Fibroblast of skin of abdomen (primary cell): ENCODE measurements around the gene QRSL1.
"Not testable (repeated sequence)": the region's sequence is repeated elsewhere in the genome, so short reads cannot be mapped to it uniquely, and the experiment has no call there.

ENCODE experiments used
- DNase-seq: peaks from one replicate; pipeline ENCODE4 v3.0.0-alpha.2; 2013

QRSL1 gene

DNA sequence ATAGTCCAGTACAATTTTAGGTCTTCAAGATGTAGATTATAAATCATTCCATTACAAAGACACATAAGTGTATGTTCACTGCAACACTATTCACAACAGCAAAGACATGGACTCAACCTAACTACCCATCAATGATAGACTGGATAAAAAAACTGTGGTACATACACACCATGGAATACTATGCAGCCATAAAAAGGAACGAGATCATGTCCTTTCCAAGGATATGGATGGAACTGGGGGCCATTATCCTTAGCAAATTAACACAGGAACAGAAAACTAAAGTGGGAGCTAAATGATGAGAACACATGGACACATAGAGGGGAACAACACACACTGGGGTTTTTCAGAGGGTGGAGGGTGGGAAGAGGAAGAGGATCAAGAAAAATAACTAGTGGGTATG lies 6.3 kb upstream of the QRSL1 start:
- DNase-seq: no peak

DNA sequence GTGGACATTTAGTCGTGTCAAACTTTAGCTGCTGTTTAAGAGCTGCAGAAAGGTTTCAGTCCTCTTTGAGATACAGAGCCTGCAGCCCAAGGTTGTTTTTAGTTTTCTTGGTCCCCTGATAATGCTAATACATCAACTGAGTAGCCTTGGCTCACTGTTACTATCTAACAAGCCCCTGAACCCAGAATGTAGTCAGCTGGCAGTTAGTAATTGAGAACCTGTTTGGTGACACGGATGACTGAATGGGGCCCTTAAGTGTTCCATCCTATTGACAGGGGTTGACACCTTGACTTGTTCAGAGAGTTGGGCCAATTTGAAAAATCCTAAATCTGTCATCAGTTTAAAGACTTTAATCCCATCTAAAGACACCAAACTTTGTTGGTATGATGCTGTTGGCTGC lies 2.9 kb upstream of the QRSL1 start:
- no peak for DNase-seq

DNA sequence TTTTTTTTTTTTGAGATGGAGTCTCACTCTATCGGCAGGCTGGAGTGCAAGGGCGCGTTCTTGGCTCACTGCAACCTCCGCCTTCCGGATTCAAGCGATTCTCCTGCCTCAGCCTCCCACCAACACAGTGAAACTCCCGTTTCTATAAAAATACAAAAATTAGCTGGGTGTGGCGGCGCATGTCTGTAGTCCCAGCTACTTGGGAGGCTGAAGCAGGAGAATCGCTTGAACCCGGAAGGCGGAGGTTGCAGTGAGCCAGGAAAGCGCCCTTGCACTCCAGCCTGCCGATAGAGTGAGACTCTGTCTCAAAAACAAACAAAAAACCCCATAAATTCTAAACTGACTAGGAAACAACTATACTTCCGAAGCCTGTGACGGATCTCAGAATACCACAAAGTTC lies 1.6 kb upstream of the QRSL1 start:
- not testable (repeated sequence) for DNase-seq

DNA sequence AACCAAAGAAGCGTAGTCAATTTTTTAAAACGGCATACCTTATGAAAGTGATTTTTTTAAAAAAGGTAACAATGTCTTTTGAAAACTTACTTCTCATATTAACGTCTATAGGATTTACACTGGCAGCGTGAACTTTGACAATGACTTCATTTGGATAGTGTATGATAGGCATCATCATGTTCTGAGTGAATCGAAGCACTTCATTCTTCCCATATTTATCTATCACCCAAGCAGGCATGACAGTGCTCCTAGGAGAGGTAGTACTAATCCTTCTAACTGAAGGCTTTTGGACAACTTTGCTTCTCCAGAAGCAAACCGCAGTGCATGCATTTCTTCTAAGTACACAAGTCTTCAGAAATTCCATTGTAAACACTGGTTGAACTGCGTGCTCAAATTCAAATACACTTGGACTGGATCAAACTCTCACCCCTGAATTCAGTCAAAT lies 698 bp upstream of the QRSL1 start:
- no peak for DNase-seq

DNA sequence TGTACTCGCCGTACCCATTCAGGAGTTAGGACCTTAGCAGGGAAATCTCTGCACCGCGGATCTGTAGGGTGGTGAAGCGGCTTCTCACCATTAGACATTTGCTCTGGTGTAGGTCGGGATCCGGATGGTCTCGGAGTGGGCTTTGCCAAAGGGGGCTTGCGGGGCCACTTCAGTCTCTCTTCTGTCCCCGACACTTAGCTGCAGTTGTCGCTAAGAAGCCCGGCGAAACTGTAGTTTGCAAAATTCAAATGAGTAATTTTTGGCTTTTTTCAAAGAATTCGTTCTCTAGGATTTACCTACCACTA lies 433 bp downstream of the QRSL1 start:
- no peak for DNase-seq

DNA sequence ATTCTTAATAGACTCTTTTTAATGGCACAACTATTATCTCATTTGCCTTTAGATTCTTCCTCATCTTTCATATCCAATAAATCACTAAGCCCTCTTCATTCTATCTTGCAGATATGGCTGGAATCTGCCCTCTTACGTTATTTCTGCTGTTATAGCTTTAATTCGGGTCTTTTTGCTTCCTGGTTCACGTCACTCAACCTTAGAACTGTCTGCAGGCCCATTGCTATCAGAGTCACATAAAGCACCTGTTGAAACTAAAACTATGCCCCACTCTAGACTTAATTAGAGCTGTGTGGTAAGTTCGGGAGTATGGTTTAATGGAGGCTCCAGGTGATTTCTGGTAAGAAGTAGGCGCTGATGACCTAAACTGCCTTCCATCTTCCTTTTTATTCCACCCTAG lies 988 bp downstream of the QRSL1 start:
- no peak for DNase-seq

DNA sequence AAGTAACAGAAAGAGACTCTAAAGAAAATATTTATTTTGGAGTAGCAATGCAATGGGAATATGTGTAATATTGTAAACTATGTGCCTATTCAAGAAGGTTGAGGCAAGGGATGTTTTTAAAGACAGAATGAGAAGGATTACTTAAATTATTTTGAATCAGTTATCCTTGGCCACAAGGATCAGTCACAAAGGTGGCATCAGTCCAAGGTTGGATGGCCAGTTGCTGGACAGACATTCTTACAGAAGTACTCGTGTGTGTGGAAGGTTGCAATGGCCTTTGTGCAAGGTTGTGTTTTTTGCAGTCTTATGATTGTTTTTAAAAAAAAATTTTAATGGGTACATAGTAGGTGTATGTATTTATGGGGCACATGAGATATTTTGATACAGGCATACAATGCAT lies 2.0 kb downstream of the QRSL1 start:
- no peak for DNase-seq

DNA sequence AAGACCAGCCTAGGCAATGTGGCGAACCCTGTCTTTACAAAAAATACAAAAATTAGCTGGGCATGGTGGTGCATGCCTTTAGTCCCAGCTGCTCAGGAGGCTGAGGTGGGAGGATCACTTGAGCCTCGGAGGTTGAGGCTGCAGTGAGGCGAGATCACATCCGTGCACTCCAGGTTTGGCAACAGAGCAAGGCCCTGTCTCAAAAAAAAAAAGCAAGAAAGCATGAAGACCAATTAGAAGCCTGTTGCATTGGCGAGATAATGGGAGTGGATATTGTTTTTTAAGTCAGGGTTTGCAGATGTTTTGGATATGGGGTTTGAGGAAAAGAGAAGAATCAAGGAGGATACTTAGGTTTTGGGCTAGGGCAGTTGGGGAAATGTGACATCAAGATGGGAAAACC lies 5.2 kb downstream of the QRSL1 start:
- no peak for DNase-seq

DNA sequence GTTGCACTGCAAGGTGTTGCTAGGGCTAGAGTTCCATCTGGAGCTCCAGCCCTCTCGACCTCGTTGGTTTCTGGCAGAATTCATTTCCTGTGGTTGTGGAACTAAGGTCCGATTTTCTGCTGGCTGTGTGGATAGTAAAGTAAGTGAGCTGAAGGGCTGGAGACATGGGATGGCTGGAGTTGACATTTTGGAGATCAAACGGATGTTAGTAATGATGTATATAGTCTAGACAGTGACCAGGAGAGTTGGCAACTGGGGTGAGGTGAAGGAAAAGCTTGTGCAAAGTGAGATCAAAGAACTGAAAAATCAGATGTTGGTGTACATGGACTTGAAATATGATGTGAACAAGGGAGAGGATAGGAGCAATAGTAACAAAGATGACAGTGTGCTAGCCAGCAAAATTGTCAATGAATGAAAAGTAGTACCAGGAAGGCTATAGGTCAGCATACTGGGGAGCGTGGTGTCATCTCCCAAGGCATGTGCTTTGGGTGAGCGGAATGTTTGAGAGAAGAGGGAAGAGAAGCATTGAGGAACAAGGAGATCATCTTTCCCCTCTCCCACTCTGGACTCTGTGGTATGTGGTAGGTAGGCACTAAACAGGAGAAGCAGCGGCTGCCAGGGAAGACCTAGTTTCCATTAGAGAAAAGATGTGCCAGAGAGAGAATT lies 7.8 kb downstream of the QRSL1 start:
- DNase-seq: no peak

DNA sequence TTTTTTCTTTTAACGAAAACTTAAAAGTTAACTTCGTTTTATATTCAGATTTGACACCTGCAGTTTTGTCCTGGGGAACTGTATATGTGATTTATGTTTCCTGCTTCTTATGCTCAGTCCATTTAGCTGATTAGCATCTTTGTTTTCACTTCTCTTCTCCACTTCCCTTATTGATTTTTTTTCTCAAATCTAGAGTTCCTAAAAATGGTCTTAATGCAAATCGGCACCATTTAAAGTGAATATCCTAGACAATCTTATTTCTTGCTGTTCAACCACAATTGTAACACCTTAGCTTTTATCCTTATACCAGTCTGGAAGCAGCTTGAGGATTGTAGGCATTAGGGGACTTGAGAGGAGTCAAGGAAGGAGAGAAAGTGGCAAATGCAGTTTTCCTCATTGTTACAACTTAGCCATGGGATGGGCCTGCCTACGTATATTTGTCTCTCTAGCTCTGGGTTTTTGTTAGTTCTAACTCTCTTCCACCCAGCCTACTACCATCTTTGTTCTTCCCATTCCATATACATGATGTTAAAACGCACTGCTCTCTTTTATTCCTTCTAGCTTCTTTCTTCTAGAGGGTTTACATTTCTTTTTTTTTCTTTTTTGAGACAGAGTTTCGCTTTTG lies 8.5 kb downstream of the QRSL1 start:
- DNase-seq: no peak

DNA sequence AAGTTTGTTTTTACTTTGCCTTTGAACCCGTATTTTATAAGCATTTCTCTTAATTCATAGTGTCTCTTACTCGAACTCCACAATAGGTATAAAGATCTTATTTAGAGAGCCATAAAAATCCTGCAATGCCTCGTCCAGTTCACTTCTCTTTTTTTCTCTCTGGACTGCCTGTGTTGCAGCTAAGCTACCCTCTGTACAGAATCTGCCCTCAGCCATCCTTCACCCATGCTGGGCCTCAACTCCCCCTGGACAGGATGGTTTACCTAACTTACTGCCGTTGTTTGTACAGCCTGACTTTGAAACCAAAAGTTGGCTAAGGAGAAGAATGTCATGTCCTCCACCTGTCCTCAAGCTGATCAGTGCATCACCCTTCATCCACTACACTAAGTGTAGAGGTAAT lies 10.4 kb downstream of the QRSL1 start:
- no peak for DNase-seq

DNA sequence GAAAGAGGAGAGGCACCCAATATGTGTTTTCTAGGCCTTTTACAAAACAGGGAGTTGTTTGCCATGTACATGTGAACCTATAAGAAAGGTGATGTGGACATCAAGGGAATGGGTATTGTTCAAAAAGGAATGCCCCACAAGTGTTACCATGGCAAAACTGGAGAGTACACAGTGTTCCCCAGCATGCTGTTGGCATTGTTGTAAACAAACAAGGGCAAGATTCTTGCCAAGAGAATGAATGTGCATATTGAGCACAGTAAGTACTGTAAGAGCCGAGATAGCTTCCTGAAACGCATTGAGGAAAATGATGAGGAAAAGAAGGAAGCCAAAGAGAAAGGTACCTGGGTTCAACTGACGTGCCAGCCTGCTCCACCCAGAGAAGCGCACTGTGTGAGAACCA lies 13.1 kb downstream of the QRSL1 start:
- DNase-seq: no peak

DNA sequence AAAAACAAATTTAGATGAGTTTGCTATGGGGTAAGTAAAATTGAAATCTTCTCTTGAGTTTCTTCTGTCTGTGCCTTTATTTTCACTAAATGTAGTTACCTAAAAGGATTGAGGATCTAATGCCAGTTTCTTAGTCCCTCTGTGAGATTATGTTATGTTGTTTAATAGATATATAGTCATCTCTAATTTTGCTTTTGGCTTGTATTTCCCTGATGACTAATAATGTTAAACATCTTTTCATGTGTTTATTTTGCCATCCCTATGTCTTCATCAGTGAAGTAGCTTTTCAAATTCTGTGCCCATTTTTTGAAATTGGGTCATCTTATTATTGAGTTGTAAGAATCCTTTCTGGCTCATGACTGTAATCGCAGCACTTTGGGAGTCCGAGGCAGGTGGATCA lies 13.7 kb downstream of the QRSL1 start:
- no peak for DNase-seq

DNA sequence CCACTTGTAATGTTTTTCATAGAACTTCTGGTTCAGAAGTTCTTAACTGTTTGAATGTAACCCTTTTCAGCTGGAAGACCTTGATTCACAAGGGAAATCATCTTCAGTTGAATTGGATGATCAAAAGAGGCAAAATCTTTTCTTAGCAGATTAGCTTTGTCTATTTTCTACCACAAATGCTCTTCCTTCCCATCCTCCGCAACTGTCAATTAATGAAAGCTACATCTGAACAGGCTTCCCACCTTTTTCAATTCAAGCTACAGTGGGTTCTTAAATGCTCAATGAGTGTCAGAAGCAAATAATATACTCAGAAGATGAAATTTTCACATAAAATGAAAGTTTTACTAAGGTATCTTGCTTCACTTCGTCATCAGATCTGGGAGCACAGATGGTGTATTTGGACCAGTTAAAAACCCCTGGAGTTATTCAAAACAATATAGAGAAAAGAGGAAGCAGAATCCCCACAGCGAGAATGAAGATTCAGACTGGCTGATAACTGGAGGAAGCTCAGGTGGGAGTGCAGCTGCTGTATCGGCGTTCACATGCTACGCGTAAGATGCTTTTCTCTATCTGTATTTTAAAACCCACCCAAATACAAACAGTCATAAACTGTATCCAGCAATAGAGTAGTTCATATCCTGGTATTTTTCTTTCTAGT lies 19.4 kb downstream of the QRSL1 start:
- no peak for DNase-seq

DNA sequence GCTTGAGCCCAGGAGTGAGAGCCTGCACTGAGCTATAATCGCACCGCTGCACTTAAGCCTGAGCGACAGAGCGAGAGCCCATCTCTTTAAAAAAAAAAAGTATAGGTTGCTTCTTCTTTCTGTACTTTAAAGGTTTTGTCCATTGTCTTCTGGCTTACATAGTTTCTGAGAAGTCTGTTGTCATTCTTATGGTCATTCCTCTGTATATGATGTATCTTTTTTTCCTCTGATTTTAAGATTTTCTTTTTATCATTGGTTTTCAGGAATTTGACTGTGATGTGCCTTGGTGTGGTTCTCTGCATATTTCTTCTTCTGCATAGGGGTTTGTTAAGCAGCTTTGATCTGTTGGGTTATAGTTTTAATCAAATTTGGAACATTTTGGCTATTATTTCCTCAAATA lies 29.1 kb downstream of the QRSL1 start:
- DNase-seq: no peak

DNA sequence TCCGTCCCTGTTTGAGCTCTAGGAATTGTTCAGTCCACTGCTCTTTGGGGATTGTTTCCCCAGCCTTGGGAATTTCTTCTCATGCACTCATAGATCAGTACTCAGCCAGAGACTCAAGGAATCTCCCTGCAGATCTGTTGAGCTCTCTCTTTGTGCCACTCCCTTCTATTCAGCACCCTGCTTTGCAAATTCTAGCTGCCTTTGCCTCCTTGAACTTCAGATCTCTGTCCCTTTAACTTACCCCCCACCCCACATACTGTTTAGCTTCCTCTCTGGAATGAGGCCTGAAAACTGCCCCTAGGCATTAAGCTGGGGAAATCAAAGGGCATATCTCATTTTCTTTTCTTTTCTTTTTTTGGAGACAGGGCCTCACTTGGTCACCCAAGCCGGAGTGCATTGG lies 30.5 kb downstream of the QRSL1 start:
- no peak for DNase-seq

DNA sequence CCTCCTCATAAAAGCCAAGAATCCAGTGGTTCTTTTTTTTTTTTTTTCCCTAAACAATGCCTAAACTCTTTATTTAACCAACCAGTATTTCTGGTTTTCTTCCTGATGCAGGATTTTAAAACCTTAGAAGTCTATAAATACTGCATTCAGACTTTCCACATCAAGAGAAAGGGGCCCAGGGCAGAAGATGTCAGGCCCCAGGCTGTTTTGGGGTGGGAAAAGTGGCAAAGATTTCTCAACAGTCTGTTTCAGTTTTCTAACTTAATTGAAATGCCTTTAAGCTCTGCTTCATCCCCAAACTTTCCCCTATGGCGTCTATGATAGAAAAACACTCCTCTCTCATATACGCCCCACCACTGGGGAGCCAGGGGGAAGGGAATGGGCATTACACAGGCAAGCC lies 33.1 kb downstream of the QRSL1 start:
- DNase-seq: no peak

DNA sequence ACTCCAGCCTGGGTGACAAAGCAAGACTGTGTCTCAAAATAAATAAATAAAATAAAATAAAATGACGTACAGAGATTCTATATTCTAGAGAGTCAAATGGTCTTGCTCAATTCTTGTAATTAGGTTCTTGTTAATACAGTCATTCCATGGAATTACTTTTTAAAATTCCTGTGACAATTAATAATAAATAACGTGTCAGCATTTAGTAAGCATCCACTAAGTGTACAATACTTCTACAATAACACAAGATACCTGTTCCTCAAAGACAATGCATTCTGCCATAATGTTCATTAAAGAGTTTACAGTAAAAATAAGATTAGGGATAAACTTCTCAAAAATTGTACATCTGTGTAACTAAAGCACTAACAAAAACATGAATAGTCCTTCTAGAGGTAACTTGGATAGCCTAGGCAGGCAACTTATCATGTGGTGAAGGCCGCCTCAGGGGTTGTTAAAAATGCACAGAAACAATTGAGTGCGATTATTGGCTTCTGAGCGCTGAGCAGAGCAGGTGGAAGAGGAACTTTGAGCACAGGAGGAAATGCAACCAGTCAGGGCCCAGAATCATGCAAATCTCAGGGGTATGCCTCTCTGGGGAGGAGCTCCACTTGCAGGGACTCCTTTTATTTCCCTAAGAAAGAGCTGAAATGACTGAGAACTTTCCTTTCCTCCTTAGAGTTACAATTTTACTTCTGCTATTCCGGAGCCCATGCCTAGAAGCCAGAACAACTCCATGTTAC lies 37.1 kb downstream of the QRSL1 start:
- no peak for DNase-seq

DNA sequence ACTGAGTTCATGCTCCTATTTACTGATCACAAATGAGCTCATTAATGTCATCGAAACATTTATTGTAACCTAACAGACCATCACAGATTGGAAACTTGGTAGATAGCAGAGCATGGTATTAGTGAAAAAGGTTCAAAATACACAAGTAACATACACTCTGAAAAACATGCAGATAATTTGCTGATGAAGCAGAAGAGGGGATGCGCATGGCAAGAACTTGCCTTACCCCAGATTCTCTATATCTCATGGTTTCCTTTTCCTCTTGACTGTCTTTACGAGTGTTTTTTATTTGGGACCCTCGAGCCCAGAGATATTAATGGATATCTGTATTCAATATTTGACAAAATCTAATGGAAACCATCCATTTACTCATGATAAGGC lies 37.6 kb downstream of the QRSL1 start:
- DNase-seq: no peak

DNA sequence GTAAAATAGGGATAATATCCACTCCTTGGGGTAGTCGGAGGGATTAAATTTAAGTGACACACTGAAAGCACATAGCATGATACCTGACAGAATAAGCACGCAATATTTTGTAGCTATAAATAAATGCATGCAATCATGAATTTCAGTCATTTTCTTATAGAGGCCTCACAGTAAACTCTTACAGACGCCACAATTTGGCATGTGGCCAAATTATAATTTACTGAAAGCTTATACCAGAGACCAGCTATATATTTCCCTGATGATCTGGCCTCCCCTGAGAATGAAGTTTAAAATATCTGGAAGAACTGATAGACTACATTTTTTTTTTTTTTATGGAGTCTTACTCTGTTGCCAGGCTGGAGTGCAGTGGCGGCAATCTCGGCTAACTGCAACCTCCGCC lies 40.9 kb downstream of the QRSL1 start:
- no peak for DNase-seq

DNA sequence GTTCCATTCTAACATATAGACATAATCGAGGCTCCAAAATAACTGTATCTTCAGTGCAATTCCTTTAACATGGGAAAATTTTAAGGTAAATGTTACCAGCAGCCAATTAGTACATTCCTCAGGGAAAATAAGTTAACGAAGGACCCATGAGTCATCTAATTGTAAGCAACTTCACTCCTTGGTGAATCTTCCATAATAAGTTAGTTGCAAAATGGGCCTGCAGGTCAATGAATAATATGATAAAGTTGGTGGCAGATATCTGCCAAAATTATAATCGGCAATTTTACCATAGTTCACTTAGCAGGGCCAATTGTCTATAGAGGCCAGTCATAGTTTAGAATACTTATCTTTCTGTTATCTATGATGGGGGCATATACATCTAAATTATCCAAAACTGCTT lies 42.3 kb downstream of the QRSL1 start:
- DNase-seq: no peak

DNA sequence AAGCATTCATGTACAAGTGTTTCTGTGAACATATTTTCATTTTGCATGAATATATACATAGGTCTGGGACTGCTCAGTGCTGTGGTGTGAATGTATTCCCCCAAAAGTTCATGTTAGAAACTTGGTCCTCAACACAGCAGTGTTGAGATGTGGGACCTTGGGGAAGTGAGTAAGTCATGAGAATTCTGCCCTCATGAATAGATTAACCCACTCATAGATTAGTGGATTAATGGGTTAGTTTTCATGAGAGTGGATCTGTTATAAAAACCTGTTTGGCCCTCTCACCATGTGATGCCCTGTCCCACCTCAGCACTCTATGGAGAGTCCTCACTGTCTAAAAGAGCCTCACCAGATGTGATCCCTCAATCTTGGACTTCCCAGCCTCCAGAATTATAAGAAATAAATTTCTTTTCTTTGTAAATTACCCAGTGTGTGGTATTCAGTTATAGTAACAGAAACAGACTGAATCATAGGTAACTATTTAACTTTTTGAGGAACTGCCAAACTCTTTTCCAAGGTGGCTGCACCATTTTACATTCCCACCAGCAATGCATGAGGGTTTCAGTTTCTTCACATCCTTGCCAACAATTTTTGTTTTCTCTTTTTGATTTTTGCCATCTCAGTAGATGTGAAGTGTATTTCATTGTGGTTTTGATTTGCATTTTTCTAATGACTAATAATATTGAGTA lies 45.3 kb downstream of the QRSL1 start:
- DNase-seq: no peak

DNA sequence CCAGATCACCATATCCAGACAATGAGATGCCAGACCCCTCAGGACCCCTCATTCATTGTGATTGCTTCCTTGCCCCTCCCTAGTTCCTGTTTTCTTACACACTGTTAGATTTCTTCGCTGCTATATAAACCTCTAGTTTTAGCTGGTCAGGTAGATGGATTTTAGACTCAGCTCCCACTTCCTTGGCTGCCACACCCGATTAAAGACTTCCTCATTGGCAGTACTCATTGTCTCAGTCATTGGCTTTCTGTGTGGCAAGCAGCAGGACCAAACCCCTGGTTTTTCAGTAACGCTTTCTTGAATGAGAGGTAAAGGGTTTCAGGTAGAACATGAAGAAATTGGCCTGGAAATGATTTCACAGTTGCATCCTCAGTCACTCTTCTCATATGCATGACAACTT lies 47.9 kb downstream of the QRSL1 start:
- no peak for DNase-seq
